ENCODE data around the gene PLXNA4.

Gene PLXNA4

DNA sequence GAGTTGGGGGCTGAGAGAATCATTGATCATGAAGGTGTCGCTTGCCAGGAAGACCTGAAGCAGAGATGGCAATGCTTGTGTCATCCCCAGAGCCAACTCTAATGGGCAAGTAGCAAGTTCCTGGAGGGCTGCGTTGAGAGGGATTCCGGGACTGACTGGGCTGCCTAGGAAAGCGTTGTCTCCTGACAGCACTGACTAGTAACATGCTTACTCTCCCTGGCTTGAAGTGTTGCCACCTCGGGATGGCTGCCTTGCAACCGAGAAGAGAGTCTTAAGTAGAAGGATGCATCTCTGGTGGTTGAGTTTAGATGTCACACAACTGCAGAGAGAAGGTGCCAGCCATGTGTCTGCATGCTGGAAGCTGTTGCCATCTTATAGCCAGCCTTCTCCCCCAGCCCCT lies 453.4 kb downstream of the PLXNA4 start:
- no peak for DNase-seq

DNA sequence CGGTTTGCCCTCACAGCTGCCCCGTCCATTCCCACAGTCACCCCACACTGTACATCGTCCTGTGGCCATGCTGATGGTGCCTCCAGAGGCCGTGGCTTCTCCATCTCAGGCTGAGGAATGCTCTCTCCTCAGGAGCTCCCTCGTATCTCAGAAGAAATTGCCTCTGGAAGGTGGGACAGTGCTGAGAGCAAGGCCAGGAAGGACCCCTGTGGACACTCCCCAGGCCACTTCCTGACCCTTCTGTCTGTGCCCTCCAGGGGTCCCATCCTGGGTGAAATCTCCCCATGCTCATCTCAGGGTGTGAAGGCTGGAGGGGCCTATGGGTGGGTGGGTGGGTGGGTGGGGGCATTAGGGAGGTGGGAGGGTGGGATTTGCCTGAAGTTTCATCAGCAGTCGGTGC lies 454.3 kb downstream of the PLXNA4 start:
- DNase-seq, result no peak

DNA sequence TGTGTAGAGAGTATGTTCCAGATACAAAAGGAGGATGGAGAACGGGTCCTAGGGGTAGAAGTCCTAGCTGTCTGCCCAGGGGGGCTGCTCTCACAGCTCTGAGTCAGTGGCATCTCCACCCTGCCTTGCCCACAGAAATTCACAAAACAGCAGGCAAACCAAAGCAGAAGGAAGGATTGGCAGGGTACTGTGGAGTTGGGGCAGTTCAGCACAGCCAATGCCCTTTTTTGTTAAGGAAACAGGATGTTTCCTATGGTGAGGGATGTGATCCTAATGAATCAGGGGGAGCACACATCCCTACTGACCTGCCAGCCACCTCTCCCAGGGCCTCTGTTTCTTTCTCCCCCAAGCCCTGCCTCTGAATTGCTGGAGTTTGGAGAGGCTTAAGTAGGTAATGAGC lies 457.6 kb downstream of the PLXNA4 start:
- no peak for DNase-seq

DNA sequence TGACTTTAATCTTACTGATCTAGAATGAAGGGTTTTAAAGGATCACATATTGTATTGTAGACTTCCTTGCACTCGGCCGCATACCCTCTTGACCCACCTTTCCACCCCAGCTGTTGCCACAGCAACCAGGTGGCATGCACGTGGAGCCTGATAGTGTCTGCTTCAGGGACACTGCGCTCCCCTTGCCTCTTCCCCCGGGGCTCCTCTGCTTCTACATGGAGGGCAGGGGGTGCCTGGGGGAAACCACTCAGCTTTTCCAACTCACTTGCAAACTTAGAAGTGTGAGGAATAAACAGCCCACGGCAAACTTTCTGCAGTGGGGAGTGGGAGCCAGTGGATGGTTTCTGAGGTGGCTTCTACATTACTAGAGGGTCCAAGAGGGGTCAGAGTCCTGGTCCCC lies 458.6 kb downstream of the PLXNA4 start:
- no peak for DNase-seq

DNA sequence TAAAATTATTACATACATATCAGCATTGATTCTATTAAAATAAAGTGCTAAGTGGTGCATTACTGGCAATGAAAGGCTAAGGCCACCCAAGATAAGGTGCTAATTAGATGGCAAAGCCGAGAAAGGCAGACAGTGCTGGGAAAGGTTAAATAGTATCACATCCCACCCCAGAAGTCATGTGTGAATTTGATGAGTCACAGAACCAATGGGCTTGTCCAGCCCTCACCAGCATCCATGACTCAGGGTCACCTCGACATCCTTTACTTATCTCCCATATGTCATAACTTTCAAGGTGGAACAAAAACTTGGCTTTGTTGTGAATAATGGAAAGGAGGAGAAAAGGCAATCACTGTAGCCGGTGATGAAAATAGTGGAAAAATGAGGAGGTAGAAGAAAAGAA lies 459.1 kb downstream of the PLXNA4 start:
- DNase-seq, result no peak

DNA sequence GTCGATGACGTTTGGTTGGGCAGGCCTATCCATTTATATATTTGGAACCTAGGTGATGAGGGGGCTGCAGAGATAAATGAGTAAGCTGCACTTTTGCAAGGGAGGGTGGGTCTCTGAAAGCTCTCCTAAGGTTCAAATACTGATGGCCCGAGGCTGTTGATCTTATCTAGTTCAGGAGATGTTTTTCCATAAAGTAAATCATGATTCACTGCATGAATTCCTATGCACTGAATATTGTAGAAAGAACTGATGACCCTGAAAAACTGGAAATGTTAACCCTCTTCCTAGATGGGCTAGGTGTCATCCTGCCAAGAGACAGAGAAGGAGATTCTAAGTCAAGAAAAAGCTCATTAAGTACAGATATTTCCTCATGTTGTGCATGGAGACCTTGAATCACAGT lies 459.9 kb downstream of the PLXNA4 start:
- no peak for DNase-seq

DNA sequence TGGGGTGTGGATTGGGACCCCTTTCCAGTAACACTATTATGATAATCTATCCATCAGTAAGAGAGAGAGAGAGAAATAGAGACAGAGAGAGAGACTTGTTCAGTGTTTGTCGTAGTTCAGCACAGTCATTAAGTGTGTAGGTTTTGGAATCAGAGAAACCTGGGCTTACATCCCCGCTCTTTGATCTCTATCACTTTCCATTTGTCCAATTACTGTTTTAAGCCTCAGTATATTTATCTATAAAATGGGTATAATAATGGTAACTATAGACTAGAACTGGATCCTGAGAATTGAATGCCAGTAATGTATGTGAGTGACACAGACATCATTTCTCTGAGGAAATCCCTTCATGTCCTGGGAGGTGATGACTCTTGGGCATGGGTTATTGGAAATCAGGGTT lies 460.5 kb downstream of the PLXNA4 start:
- DNase-seq, result no peak

DNA sequence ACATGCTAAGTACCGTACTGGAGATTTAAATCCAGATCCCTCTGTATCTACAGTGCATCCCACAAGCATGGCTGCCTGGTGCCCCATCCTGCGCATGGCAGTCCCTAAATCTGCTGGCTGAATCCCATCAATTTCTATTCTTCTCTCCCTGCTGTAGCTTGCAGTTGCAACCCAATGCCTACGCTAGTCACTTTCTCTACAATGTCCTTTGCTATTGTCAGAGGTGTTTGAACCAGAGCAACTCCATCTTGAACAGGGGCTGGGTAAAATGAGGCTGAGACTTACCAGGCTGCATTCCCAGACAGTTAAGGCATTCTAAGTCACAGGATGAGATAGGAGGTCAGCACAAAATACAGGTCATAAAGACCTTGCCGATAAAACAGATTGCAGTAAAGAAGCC lies 461.2 kb downstream of the PLXNA4 start:
- no peak for DNase-seq

DNA sequence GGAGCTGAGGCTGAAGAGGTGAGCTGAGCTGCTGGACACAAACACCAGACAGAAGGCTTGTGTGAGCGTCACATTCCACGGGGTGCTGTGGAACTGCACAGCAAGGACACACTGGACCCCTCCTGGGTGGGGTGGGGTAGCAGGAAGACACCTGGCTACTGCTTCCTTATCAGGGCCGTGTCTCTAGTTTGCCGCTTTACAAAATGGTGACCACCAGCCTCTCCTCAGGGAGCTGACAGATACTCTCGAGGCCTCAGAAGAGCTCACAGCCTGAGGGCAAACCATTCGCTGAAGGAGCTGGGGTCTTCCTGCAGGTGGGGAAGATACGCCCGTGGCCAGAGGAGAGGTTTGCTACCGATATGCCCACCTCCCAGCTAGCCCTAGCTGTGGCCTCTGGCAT lies 461.9 kb downstream of the PLXNA4 start:
- DNase-seq, result no peak

DNA sequence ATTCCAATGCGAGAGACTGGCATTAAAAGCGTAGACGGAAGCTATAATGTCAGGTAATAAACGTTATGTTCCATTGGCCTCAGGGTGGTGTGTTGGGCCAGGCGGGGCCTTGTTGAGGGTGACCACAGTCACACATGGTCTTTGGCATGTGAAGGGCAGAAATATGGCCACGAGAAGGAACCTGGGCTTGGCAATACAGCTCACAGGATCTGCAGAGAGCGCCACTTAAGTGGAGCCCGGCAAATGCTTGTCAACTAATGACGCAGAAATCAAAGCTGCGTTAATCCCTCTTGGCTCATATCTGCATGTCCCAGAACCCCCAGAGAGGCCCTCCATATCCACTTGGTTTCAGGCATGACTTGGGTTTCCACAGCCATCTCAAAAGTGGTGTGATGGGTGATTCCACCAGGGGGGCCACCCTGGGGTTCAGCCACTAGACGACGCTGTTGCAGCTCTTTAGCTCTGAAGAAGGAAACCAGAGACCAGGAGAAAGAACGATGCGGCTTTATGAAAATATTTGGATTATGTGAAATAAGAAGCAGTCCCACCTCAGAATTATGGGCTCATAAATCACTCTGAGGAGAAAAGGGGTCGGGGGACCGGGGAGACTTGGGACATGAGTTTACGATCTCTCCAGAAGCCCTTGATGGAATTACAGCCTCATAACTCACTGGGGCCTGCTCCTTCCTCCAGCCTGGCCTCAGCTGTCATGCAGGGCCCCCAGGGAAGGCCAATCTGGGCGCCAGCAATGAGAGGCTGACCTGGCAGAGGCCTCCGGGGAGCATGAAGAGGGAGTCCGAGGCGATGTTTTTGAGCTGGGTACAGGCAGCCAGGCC lies 462.5 kb downstream of the PLXNA4 start:
- no peak for DNase-seq

DNA sequence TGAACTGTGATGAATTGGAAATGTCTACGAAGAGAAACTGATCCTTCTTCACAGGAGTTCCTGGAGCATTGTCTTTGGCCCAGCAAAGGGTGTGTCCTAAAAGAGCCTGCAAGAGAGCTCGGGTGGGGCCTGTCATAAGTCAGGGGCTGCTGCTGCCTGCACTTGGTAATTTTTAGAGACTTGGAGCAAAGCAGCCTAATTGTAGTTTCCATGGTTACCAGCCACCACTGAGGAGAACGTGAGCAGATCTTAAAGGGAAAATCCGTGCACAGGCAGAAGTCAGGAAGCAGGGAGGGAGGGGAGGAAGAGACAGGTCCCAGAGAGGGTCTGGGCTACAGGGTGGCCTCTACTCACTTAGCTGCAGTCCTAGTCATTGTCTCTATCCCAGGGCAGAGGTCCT lies 463.6 kb downstream of the PLXNA4 start:
- DNase-seq, result no peak

DNA sequence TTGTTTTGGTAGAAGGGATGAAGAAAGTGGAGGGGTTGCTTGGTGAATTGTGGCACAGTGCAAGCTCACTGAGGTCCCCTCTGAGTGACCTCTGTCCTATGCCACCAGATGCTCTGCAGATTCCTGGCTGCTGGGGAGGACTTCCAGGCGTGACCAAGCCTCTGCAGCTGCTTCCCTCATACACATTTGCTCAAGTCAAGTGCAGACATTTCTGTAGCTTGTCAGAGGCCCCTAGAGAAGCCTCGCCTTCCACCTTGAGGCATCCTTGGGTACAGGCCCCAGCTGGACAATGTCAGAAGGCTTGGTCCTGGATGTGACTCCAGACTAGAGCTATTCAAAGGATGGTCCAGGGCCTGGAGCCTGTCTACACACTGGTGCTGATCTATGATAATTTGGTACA lies 464.2 kb downstream of the PLXNA4 start:
- DNase-seq, result no peak

DNA sequence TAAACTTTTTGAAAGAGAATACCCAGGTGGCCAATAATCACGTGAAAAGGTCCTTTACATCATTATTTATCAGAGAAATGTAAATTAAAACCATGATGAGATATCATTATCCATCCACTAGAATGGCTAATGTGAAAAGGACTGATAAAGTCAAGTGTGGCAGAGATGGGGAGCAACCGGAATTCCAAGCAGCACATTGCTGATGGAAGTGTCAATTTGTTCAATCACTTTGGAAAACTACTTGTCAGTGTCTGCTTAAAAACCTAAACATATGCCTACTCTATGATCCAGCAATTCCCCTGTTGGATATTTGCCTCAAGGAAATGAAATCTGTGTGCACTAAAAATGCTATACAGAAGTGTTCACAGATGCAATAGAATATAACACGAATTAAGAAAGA lies 465.6 kb downstream of the PLXNA4 start:
- DNase-seq, result no peak

DNA sequence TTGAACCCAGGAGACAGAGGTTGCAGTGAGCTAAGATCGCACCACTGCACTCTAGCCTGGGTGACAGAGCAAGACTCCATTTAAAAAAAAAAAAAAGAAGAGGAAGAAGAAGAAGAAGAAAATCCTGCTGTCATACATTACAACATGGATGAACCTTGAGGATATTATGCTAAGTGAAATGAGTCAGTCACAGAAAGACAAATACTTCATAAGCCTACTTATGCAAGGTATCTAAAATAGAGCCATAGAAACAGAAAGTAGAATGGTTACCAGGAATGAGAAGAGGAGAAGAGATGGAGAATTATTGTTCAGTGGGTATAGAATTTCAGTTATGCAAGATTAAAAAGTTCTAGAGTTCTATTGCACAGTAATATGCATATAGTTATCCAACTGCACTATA lies 466.5 kb downstream of the PLXNA4 start:
- no peak for DNase-seq

DNA sequence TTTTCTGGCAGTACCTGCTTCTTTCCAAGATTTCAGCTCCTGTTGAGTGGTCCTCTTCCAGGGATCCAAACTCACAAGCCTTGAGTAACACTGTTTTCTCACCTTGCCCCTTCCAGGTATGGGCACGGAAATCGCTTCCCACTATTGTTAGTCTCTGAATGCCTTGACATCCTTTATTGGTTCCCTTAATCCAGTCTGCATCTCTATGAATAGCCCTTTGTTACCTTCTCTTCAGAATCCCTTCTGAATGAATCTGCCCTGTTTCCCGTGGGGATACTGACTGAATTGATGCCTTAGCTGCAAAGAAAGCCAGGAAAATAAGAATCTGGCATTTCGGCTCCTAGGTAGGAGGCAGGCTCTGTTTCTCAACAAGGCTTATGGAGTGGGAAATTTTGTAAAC lies 467.7 kb downstream of the PLXNA4 start:
- no peak for DNase-seq

DNA sequence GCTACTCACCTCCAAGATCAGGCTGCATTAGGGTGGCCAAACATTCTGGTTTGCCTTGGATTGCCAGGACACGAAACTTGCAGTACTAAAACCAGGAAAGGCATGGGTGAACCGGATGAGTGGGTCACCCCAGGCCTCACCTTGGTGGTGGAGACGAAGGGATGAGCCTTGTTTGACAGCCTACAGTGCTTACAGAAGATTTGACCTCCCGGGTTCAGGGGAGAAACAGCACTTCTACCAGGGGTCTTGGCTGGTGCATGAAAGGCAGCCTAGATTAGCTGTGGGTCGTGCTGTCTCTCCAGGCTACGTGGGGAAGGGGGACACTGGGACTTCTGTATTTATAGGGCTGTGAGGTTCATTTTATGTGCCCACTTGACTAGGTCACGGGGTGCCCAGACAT lies 469.8 kb downstream of the PLXNA4 start:
- no peak for DNase-seq

DNA sequence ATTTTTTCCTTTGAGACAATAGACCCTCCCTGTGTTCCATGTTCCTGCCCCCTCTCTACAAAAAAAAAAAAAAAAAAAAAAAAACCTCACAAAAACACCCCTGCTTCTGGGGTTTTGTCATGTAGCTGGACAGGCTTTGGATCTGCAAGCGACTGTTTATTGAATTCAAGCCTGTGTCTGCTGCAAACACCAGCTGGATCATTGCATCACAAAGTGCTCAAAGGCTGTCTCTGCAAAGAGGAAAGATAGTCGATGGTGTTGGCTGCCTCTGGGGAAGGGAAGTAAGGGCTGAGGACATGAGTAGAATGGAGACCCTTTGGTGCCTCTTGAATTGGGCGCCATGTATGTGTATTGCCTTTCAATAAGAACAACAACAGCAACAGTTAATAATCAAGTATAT lies 471.2 kb downstream of the PLXNA4 start:
- DNase-seq, result no peak

DNA sequence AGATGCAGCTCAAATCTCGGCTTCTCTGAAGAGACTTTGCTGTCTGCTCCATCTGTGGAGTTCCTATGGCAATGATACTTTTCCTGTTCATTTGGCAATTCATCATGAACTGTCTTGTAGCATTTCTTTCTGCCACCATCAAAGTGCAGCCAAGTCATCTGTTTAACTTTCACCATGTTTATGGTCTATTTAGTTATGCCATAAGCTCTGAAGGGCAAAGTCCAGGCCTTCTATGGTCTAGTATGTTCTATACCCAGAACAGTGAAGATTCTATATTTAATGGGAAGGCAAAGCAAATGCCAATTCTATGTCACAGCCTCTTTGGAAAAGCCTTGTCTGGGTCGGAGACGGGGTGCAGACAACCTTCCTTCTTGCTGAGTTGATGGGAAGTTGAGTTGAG lies 472.6 kb downstream of the PLXNA4 start:
- DNase-seq, result no peak

DNA sequence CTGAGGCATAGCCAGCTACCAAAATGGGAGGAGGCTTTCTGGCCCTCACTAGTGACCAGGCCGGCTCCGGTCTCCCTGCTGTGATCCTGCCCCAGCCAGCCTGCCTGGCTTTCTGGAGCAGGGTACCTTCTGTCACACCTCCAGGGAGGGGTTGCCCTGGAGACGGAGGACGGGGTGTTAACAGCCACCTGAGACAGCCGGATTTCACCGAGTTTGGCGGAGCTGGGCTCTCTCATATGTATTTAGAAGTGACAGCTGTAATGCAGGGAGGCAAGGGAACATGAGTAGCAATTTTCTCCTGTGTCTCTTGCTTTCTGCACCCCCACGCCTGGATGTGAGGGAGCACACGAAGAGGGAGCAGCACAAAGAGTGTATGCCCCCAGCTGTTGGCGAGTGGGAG lies 473.3 kb downstream of the PLXNA4 start:
- no peak for DNase-seq

DNA sequence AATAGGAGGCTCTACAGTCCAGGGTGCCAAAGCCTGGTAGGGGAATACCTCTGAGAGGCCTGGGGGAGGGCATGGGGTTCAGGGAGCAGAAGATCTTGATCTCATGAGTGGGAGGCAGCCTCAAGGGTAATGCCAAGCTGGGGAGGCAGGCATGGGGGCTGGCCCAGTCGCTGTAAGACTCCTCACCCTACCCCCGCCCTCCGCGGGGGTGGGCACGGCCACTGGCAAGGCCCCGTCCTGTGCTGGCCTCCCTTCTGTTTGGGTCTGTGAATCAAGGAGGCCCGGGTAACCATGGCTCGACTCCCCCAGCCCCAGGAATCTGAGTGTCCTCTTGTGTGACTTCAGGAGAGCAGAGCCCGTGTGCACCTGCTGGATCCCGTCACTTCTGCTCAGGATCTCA lies 473.9 kb downstream of the PLXNA4 start:
- DNase-seq, result no peak

DNA sequence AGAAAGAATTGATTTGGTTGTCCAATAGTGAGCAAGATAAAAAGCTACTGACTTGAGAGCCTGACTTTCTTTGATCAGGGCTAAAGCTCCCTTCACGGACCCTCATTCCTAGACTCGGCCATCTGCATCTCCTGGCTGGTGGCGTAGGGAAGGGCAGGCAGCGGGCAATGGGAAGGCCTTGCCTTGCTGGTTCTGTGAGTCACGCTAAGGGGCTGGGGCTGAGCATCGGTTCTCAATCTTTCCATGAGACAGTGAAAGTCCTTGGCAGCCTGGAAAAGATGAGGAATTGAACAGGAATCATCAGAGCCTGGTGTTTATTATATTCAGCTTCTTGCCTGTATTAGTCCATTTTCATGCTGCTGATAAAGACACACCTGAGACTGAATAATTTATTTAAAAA lies 475.3 kb downstream of the PLXNA4 start:
- no peak for DNase-seq

DNA sequence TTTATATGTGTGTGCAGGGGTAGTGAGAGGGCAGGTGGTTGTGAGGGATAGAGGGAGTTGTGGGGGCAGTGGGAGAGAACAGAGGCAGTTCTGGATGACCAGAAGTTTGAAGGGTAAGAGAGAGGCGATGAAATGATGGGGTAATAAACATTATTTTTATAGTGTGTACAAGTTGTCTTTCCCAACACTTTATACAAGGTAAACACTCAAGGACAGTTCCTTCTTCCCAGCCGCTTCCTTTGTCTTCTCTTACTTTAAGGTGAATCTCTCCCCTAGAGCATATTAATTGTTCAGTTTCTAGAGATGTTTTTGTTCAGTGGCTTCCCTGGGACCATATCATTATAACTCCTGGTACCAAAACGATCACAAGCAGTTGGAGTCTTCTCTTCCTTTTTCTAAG lies 475.8 kb downstream of the PLXNA4 start:
- DNase-seq, result no peak

DNA sequence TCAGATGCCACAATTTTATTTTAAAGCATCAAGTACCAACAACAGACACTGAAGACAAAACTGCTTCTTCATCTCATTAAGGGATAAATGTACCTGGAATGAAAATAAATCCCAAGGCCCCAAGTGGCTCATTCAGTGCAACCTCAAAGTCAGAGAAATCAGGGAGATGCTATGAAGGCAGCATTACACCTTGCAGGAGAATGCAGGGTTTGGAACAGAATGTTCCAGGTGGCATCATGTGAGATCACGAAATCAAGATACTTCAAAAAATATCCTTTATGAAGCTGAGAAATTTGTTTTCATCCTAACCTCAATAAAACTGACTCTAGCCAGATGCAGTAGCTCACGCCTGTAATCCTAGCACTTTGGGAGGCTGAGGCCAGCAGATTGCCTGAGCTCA lies 477.1 kb downstream of the PLXNA4 start:
- no peak for DNase-seq

DNA sequence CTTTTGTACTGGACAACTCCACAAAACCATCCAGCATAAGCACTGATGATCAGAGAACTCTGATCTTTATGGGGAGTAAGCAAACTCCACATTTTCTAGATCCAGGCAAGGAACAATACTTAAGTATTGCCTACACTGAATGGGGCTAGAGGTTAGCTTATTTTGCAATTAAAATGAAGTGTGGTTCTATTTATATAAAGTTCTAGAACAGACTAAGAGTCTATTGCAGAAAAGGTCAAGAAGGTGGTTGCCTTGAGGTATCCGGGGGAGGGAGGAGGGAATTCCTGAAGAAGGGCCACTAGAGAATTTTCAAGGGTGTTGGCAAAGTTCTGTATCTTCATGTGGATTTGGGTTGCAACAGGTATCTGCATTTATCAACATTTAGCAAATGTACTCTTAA lies 477.9 kb downstream of the PLXNA4 start:
- no peak for DNase-seq

DNA sequence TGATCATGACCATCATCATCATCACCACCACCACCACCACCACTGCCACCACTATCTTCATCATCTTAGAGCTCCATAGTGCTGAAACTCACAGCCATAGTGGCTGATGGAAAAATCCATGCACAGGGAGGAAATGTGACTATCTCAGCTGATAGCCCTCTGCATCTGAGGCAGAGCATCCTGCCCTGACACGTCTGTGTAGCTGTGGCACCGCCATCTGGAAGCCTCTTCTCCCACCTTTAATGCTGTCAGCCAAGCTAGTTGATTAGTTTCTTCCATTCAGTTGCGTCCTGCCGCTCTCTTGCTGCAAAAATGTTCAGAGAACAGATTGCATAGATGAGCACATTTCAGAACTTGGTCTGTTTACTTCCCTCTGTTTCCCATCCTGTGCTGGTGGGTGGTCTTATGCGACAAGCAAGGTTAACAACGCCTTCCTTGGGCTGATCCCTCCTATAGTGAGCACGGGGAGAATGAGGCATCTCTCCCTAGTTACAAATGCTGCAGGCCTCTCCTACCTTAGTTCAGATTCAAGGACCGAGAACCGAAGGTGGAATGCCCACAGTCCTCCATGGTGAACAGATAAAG lies 478.6 kb downstream of the PLXNA4 start:
- DNase-seq, result no peak

Data from OCI-M1 (cell line).